HPDE6-E6E7 (cell line): ENCODE data around the gene ALDH1L1.

ENCODE experiments used
- DNase-seq: peaks from one replicate; pipeline ENCODE4 v3.0.0; 2011; ENCODE audit warnings: missing footprints; ENCODE audit errors: extremely low spot score

Gene ALDH1L1

GRCh38 chr3:126134219-126134975 is 46.0 kb downstream of the ALDH1L1 start:
- DNase-seq = peak; percentile 47

GRCh38 chr3:126133606-126134005 is 46.8 kb downstream of the ALDH1L1 start:
- no peak for DNase-seq

- DNase-seq = no peak
Measured at GRCh38 chr3:126132751-126133511, 47.5 kb downstream of the ALDH1L1 start.

GRCh38 chr3:126131881-126132750 is 48.3 kb downstream of the ALDH1L1 start:
- DNase-seq = no peak

GRCh38 chr3:126130981-126131745 is 49.2 kb downstream of the ALDH1L1 start:
- DNase-seq = no peak

- DNase-seq = no peak
Measured at GRCh38 chr3:126130081-126130855, 50.1 kb downstream of the ALDH1L1 start.

- peak; percentile 15 for DNase-seq
Measured at GRCh38 chr3:126129398-126129891, 50.9 kb downstream of the ALDH1L1 start.

GRCh38 chr3:126128504-126129397 is 51.6 kb downstream of the ALDH1L1 start:
- DNase-seq = no peak

- no peak for DNase-seq
Measured at GRCh38 chr3:126127904-126128303, 52.5 kb downstream of the ALDH1L1 start.

- no peak for DNase-seq
Measured at GRCh38 chr3:126127452-126127851, 52.9 kb downstream of the ALDH1L1 start.

- no peak for DNase-seq
Measured at GRCh38 chr3:126126811-126127431, 53.5 kb downstream of the ALDH1L1 start.

- no peak for DNase-seq
Measured at GRCh38 chr3:126126286-126126685, 54.1 kb downstream of the ALDH1L1 start.

- no peak for DNase-seq
Measured at GRCh38 chr3:126125781-126126251, 54.6 kb downstream of the ALDH1L1 start.

- DNase-seq = no peak
Measured at GRCh38 chr3:126125341-126125740, 55.0 kb downstream of the ALDH1L1 start.

GRCh38 chr3:126124896-126125295 is 55.5 kb downstream of the ALDH1L1 start:
- DNase-seq = no peak

GRCh38 chr3:126124148-126124868 is 56.1 kb downstream of the ALDH1L1 start:
- DNase-seq = no peak

- DNase-seq = no peak
Measured at GRCh38 chr3:126121632-126122031, 58.8 kb downstream of the ALDH1L1 start.

- no peak for DNase-seq
Measured at GRCh38 chr3:126121074-126121473, 59.3 kb downstream of the ALDH1L1 start.
